HL-60/S4 treated with phorbol 12-myristate 13-acetate at 8.2 ng/mL for 4 days and 3 days (cell line): ENCODE data around the gene NDOR1.

Source experiments
- in situ Hi-C: fragments of 300-500 bp; cut with MboI; formaldehyde crosslinking; loops from 2 replicates; pipeline ENCODE4 v1.15.0; 2022; ENCODE audit warnings: low sequenced_read_pairs

The NDOR1 gene

DNA sequence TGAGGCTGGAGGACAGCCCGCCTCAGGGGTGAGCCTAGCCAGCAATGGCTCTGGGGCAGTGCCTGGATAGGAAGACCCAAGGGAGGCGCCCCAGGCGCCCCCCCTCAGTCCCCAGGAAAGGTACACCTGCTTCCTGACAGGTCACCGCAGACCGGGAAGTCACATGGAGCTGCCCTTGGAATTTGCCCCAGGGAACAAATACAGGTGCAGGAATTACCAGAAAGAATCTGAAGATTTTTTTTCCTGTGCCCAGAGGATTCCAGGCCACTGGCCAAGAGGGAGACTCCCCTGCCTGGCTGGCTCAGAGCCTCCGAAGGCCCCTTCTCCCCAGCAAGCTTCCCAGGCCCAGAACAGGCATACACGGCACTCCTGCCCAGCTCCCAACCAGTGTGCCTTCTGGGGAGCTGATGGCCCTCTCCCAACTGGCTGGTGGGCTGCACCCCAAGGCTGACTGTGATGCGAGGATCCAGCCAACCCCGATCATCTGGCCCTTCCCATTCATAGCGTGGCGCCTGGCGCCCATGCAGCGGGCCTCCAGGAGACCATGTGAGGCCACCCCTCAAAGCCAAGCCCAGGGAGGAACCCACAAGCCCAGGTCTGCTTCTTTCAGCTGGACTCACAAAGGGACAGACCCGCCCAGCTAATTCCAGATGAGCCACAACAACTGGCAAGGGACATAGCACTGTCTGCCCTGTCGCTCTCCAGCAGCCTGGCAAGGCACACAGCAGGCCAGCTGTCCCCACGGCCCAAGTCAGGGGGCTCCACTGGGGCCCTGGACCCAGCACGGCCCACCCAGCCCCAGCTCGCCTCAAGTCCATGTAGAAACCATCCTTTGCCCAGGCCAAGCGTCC, 7.2 kb upstream of the NDOR1 start:
- in situ Hi-C loops = no loop called here

DNA sequence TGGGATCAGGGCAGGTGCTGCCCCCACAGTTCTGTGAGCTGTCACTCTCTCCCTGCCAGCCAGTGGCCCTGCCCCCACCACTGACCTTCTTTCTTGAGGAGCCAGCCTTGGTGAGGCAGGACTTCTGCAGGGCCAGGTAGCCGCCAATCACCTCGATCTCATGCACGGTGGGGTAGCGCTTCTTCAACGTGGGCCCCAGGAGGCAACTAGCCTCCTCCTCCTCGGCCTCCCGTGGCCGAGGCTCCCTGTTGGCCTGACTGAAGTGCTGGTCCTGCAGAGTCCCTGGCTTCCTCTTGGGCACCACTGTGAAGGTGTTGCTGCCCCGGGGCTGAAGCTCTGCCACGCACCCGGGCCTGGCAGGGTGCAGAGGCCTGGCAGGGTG, 6.6 kb upstream of the NDOR1 start:
- in situ Hi-C loops = no loop called here

DNA sequence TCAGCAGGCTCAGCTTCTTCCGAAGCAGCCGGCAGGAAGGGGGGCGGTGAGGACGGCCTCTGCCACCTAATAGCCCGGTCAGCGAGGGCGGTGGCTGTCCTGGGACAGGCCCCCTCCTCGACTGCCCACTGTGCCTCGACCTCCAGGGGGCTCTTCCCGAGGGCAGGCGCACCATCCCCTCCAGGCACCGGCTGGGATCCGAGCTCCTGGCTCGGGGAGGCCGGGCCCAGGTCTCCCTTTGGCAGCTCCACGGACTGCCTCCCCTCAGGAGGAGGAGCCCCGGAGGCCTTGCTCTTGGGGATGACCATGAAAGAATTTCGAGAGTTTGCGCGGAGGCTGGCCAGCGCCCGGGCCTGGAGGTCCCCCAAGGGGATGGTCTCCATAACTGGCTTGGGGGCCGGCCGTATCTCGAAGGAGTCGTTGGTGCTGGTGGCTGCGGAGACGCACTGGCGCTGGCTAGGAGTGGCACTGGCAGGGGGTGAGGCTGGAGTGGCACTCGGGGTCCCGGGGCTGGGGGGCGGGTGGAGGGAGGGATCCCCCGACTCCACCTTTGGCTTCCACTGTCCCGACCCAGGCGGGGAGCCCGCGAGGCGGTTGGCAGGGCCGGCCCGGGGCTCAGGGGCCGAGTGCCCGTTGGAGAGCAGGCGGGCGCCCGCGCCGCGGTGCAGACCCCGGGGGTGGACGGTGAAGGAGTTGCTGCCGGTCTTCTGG, 5.9 kb upstream of the NDOR1 start:
- in situ Hi-C loops = no loop called here

DNA sequence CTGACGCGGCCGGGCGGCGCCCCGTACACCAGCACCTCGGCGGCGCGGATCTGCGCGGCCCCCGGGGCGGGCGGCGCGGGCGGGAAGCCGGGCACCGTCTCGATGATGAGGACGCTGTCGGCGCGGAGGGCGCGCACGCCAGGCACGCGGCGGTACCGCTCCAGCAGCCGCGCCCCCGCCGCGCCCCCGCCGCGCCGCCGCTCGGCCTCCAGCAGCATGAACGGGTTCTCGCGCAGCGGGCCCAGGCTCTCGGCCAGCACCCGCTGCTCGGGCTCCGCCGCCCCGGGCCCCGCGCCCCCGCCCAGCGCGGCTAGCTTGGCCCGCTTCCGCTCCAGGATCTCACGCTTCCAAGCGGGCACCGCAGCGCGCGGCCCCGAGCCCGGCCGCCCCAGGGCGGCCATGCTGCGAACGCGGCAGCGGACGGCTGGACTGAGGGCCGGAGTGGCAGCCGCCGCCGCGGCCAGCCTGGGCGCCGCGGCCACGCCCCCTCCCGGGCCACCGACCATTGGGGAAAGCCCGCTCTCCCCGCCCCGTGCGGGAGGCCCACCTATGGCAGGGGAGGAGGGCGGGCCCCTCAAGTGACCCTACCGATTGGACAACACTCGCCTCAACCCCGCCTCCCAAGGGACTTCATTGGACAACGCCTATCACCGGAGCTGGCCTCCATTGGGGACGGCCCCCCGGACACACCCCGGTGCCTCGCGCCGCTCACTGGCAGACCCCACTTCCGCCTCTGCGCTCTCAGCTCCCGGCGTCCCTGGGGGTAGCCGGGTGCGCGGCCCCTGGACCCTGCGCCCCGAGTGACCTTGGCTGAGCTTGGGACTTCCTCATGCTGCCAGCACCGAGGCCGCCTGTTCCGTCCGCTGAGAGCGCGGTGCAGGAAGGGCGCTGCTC, 4.9 kb upstream of the NDOR1 start, which contains the start of gene TPRN:
TPRN (minus strand) TSS at position 431 of the 894 bp plus-strand sequence; CDS start at position 401, 30 bp downstream.
- in situ Hi-C loops = no loop called here

DNA sequence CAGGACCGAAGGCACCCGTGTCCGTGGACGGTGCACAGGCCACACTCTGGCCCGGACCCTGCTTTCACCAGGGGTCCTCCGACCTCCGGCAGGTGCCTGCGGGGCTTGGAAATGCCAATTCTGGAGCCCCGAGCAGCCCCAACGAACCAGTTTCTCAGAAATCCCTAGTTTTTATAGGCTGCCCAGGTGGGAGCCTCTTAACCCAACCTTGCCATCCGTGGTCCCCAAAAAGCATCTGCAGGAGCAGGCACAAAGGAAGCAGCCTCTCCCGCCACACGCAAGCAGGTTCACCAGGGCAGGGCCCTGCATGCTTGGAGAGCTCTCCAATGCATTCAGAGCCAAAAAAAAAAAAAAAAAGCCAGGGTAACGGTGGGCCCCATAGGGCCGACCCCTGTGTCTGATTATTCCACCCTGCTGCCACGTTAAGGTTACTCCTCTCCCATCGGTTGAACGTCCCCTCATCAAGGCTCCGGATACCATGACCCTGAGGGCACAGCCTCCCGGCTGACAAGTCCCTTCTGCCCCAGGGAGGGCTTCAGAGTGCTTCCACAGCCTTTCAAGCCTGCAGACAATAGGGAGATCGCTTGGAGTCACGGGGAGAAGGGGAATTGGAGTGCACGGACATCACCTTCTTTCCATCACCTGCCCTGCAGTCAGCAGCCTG, 4.2 kb upstream of the NDOR1 start:
- in situ Hi-C loops = no loop called here

DNA sequence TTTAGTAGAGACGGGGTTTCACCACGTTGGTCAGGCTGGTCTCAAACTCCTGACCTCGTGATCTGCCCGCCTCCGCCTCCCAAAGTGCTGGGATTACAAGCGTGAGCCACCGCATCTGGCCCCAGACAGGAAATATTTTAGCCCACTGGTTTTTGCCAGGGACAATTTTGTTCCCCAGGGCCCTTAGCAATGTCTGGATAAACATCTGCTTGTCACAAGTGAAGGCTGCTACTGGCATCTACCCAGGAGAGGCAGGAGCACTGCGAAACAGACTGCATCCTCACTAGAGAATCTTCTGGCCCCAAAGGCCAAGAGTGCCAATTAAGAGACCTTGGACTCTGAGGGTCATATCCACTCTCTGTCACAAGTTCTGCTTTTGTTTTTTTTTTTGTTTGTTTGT, 2.5 kb upstream of the NDOR1 start:
- in situ Hi-C loops = no loop called here

DNA sequence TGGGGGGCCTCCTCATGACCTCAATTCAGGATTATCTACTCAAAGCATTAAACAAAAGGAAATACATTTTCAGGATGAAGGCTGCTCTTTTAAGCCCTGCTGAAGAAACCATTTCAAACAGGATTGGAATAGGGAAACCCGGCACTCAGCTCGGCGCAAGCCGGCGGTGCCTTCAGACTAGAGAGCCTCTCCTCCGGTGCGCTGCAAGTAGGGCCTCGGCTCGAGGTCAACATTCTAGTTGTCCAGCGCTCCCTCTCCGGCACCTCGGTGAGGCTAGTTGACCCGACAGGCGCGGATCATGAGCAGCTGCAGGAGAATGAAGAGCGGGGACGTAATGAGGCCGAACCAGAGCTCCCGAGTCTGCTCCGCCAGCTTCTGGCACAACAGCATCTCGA, 772 bp upstream of the NDOR1 start:
- in situ Hi-C loops = no loop called here

DNA sequence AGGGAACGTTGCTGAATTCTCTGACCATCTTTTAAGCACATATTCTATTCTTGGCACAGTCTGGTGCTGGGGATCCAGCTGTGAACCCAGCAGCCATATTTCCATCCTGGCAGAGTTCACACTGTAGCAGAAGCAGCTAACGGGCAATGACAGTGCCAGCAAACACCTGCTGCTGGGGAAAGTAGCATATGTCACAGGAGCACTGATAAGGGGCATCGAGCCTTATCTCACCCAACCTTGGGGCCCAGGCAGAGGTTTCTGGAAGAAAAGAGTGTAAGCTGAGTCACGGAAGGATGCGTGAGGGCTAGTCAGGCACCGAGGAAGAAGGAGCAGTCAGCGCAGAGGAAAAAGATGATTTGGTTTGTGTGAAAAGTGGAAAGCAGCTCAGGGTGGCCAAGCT, 1.1 kb downstream of the NDOR1 start:
- in situ Hi-C loops = no loop called here

DNA sequence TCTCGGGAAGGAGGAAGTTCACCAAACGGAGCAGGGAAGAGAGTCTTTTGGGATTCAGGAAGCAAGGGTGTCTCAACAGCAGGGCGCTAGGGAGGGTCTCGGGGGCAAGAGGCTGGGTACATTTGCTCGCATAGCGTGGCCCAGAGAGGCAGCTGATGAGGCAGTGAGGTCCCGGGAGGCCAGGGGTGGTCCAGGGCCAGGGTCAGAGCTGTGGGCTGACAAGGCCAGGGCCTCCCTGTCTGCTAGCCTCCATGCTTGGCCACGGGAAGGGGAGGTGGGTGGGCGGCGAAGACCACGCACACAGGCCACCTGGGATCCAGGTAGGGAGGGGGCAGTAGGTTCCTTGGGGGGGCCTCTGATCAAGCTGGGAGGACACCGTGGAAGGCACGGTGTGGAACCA, 6.0 kb downstream of the NDOR1 start:
- in situ Hi-C loops = no loop called here

DNA sequence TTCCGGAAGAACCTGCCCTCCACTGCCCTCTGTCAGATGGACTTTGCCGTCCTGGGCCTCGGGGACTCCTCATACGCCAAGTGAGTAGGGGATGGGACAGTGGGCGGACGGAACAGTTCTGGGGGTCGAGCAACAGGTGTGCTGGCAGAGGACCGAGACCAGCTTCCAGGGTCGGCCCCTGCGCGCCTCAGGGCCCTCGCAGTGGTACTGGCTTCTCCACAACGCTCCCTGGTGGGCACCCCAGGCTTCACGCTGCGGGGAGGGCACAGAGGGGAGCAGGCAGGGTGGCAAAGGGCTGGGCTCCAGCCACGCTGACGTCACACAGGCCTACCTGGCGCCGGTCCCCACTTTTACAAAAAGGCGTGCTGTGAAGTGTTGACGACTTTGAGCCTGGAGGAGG, 7.0 kb downstream of the NDOR1 start:
- in situ Hi-C loops = no loop called here

DNA sequence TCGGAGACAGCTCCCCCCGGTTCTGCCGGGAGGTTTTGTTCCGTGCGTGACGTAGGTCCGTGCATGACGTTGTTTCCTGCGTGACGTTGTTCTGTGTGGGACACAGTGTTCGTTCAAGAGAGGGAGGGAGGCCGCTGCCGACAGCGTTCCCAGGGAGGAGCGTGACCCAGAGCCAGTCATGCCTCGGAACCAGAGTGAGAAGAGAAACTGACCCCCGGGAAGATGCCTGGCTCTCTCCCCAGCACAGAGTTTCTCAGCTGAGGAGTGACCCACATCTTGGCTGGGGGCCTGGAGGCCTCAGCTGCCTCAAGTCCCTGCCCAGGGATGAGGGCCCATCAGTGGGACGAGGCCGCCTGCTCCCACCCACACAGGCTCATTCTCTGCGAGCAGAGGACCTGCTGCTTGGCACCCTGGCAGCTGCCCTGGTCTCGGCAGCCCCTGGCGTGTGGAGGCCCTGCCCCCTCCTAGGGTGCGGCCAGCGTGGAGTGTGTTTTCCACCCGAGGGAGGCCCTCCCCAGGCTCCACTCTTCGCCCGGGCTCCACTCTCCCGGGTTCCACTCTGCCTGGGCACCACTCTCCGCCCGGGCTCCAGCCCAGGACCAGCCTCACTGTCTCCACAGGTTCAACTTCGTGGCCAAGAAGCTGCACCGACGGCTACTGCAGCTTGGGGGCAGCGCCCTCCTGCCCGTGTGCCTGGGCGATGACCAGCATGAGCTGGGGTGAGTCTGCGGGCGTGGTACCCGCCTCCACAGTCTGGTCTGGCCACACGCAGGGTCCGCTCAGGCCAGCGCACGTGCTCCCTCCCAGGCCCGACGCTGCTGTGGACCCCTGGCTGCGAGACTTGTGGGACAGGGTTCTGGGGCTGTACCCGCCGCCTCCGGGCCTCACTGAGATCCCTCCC, 7.9 kb downstream of the NDOR1 start:
- in situ Hi-C loops = no loop called here

DNA sequence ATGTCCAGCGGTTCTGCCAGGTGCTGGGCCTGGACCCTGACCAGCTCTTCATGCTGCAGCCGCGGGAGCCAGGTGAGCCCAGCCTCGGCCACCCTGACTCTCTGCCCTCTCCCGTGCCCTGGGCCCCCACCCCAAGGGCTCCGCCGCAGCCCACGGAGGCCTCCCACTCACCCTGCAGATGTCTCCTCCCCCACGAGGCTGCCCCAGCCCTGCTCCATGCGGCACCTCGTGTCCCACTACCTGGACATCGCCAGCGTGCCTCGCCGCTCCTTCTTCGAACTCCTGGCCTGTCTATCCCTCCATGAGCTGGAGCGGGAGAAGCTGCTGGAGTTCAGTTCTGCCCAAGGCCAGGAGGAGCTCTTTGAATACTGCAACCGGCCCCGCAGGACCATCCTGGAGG, 9.1 kb downstream of the NDOR1 start:
- in situ Hi-C loops = no loop called here

DNA sequence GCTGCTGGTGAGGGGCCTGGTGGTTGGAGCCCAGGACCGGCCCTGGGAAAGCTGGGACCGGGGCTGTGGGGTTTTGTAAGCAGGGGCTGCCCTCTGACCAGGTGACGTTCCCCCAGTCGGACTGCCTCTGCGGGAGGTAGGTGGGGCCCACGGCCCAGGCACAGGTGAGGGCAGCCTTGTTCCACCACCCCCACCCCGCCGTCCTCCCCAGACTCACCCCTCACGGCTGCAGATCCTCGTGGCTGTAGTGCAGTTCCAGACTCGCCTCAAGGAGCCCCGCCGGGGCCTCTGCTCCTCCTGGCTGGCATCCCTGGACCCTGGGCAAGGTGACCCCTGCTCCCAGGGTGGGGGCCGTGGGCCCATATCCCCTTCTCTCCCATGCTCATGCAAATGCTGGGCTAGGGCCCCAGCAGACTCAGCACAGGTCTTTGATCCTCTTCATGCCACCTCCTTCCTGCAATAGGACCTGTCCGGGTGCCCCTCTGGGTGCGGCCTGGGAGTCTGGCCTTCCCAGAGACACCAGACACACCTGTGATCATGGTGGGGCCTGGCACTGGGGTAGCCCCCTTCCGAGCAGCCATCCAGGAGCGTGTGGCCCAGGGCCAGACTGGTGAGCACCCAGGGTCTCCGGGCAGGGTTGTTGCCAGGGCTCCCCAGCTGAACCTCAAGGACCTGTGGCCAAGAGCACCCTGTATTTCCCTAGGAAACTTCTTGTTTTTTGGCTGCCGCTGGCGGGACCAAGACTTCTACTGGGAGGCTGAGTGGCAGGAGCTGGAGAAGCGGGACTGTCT, 9.9 kb downstream of the NDOR1 start:
- in situ Hi-C loops = no loop called here

DNA sequence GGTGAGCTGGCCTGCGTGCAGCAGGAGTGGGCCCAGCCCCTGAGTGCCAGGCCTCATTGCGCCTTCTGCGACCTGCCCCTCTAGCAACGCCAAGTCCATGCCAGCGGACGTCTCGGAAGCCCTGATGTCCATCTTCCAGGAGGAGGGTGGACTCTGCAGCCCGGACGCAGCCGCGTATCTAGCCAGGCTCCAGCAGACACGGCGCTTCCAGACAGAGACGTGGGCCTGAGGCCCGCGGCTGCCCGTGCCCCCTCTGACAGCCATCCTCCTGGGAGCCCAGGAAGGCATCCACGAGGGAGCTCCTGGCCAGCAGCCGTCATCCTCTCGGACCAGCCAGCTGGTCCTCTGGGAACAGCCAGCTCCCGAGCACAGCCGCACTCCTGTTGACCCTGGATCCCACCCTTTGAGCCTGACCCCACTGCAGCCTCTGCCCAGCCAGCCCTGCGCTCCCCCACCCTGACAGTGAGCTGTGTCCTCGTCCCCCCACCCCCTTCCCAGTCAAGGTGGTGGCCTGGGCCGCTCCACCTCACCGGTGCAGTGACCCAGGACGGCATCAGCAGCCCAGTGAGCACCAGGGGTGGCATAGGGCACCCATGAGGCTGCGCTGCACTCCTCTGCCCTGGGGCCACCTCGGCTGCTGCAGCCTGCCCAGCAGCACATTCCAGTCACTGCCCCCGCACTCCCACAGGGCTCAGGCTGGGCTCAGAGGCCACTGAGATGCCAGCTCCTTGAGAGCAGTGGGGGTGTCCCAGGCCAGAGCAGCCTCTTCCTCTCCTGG, 10.9 kb downstream of the NDOR1 start:
- in situ Hi-C loops = no loop called here

DNA sequence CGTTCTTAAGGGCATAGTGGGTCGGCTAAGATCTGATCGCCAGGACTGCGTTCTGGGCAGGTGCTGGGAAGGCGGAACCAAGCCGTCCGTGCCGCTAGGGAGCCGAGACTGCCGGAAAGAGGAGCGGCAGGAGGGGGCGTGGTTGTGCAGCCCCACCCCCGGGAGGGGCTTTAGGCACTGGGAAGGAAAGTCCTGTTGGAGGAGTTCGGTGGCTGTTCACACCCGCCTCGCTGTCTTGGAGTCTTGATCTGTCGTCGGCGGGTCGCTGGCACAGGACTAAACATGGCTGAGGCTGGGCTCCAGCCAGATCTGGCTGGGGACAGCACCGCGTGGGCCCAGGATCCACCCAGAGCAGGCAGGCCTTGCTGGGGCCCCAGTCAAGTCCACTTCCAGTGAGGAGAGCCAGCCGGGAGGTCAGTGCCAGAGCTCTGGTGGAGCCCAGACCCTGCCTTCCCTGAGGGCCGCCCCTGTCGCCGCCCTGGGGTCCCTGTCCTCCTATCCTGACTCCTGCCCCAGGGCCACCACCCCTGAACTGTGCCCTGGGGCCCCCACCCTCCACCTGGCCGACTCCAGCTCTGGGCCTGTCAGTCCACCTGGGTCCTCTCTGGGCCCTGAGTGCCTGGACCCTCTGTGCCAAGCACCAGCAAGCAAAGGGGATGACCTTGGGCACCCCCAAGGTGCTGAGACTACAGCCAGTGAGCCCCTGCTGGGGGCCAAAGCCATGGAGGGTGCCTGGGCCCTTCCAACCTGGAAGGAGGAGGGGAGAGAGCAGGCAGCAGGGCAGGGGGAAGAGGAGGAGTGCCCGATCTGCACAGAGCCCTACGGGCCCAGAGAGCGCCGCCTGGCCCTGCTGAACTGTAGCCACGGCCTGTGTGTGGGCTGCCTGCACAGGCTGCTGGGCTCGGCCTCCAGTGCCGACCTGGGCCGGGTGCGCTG, 12.0 kb downstream of the NDOR1 start:
- in situ Hi-C loops = no loop called here

DNA sequence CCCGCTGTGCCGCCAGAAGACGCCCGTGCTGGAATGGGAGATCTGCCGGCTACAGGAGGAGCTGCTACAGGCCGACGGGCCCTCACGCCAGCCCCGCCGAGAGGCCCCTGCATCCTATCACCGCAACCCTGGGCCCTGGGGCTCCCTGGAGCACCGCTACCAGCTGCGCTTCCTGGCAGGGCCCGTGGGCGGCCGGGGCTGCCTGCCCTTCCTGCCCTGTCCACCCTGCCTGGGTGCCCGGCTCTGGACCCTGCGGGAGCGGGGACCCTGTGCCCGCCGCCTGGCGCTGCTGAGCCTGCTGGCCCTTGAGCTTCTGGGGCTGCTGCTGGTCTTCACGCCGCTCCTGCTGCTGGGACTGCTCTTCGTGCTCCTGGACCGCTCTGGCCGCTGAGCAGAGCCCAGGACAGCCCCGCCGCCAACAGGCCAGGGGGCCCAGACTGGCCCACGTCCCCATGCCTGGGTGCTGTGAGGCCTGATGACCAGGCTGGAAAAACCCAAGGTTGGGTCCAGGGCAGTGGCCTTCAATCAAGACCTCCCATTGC, 12.8 kb downstream of the NDOR1 start:
- in situ Hi-C loops = no loop called here

DNA sequence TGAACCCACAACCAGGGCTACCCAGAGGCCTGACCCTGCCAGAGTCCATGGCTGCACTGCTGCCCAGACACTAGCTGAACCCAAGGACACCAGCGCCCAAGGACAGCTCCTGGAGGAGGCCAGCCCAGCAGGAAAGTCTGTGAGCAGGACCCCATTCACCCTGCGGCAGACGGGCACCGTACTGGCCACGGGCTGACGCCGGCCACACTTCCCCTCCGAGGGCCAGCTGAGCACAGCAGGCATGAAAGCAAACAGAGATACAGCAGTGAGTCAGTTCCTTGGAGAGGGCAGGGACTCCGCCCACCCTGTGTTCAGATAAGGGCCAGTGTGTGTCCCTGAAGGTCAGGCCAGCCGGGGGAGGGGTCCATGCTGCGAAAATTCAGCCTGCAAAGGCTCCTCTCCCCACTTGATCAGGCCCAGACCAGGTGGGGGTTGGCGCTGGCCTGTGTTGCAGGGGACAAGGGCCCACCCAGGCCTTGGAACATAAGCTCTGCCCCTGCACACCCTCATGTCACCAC, 13.3 kb downstream of the NDOR1 start:
- in situ Hi-C loops = no loop called here
